Fibroblast of mammary gland (primary cell): ENCODE results near the gene MATCAP1.

Experiments used
- DNase-seq: peaks from one replicate; pipeline ENCODE4 v3.0.0-alpha.2; 2010; ENCODE audit warnings: low read depth
- H3K4me3 ChIP-seq: 2 replicates; pipeline ENCODE4 v1.5.1; 2011; ENCODE audit warnings: low read depth, mild to moderate bottlenecking, low read length, moderate library complexity; ENCODE audit not compliant: control insufficient read depth
- TF ChIP-seq, protein P1 (sequence below): conservative IDR thresholded peaks from 2 replicates; pipeline ENCODE4 v1.5.1; 2011; ENCODE audit warnings: low read depth, low read length, inconsistent platforms; ENCODE audit not compliant: control insufficient read depth, insufficient read depth

Gene MATCAP1

GRCh38 chr16:67213197-67214019 is 29.6 kb upstream of the MATCAP1 start:
- TF ChIP-seq, protein P1, sequence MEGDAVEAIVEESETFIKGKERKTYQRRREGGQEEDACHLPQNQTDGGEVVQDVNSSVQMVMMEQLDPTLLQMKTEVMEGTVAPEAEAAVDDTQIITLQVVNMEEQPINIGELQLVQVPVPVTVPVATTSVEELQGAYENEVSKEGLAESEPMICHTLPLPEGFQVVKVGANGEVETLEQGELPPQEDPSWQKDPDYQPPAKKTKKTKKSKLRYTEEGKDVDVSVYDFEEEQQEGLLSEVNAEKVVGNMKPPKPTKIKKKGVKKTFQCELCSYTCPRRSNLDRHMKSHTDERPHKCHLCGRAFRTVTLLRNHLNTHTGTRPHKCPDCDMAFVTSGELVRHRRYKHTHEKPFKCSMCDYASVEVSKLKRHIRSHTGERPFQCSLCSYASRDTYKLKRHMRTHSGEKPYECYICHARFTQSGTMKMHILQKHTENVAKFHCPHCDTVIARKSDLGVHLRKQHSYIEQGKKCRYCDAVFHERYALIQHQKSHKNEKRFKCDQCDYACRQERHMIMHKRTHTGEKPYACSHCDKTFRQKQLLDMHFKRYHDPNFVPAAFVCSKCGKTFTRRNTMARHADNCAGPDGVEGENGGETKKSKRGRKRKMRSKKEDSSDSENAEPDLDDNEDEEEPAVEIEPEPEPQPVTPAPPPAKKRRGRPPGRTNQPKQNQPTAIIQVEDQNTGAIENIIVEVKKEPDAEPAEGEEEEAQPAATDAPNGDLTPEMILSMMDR, result no peak
- DNase-seq, result no peak
- no peak overlapping the region for H3K4me3 ChIP-seq

GRCh38 chr16:67212766-67213165 is 29.0 kb upstream of the MATCAP1 start:
- no peak overlapping the region for H3K4me3 ChIP-seq
- TF ChIP-seq, protein P1, result no peak
- no peak for DNase-seq

- H3K4me3 ChIP-seq, result no peak overlapping the region
- DNase-seq, result no peak
- TF ChIP-seq, protein P1, result no peak
Observed at GRCh38 chr16:67211674-67212073, 27.9 kb upstream of the MATCAP1 start.

DNA sequence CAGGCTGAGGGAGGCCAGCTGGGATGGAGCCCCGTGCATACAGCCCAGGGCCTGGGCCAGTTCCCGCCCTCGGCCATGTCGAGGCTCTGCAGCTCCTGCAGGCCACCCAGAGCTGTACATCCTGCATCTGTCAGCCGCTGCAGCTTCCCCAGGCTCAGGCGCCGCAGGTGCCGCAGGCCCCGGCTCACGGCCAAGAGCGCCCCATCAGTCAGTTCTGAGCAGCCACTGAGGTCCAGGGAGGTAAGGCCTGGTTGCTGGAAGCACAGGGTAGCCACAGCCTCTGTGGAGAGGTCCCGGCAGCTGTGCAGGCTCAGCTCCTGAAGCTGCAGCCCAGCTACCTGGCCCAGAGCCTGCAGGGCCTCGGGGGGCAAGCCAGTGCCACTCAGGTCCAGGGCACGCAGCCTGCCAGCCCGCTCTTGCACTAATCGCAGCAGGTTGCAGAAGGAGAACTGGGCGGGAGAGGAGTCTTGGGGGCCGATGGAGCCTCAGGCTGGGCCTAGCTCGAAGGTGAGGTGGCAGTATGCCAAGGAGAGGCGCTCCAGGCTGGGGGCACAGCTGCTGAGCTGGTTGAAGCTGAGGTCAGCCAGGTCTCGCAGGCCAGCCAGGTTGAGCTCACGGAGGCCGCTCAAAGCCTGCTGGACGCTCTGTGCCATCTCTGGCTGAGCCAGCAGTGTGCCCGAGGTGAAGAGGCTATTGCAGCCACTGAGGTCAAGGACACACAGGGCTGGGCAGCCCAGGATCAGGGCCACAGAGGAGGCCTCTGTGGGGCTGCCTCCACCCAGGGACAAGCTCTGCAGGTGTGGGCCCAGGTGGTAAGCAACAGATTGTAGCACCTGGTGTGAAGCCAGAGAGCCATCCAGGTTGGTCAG is 26.5 kb upstream of the MATCAP1 start:
- TF ChIP-seq, protein P1, result no peak
- no peak for DNase-seq
- no peak overlapping the region for H3K4me3 ChIP-seq

- no peak overlapping the region for H3K4me3 ChIP-seq
- TF ChIP-seq, protein P1, result no peak
- DNase-seq, result no peak
Observed at GRCh38 chr16:67209565-67209964, 25.8 kb upstream of the MATCAP1 start.

DNA sequence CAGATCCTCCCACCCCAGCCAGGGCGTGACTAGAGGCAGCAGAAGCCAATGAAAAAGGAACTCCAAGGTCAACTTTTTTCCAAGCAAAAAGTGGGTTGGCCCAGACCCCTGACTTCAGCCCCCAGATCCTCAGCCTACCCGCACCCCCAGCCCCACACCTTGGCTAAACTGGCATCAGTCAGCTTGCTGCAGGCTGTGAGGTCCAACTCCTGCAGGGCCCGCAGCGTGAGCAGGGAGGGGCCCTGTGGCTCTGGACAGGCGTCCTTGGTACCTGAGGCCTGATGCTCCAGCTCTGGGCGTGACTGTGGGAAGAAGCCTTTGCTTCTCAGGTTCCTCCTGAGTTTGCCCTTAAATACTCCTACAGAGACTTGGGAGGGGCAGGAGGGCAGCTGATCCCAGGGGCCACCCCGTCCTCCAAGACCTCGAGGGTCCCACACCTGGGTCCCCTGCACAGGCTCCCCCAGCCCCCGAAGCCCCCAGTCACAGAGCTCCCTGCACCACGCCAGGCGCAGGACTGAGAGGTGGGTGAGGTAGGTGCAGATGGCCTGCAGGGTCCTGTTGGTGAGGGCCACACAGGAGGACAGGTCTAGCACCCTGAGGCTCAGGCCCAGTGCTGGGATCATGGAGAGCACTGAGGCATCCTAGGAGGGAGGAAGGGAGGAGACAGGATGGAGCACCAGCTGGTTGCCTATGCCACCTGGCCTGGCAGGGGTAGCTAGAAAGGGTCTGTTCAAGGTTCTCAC is 24.6 kb upstream of the MATCAP1 start:
- H3K4me3 ChIP-seq, result no peak overlapping the region
- no peak for DNase-seq
- TF ChIP-seq, protein P1, result no peak
